Neural crest cell (in vitro differentiated cells): ENCODE results near the gene KCND1. TPM values are rescaled to one million over a fixed set of nuclear protein-coding genes. Genes with fewer than 3 reads are reported as not detected.
A peak's percentile ranks its signal among the peaks of the same experiment; 100 is the strongest.

Experiments
- DNase-seq: peaks from one replicate; pipeline ENCODE4 v3.0.0; 2021; ENCODE audit warnings: low read depth, mixed read lengths, low spot score
- H3K27ac Mint-ChIP-seq: one replicate; pipeline ENCODE4 v1.8.0; 2021; ENCODE audit warnings: mild to moderate bottlenecking, mixed read lengths; ENCODE audit not compliant: unreplicated experiment
- H3K27me3 Mint-ChIP-seq: 2 replicates; pipeline ENCODE4 v1.8.0; 2021; ENCODE audit warnings: low read depth, mild to moderate bottlenecking, mixed read lengths
- H3K36me3 Mint-ChIP-seq: 2 replicates; pipeline ENCODE4 v1.8.0; 2021; ENCODE audit warnings: low read depth, mild to moderate bottlenecking, mixed read lengths
- H3K4me1 Mint-ChIP-seq: 2 replicates; pipeline ENCODE4 v1.8.0; 2021; ENCODE audit warnings: mixed read lengths
- H3K4me3 Mint-ChIP-seq: one replicate; pipeline ENCODE4 v1.8.0; 2021; ENCODE audit warnings: mild to moderate bottlenecking, mixed read lengths
- H3K9me3 Mint-ChIP-seq: 2 replicates; pipeline ENCODE4 v1.8.0; 2021; ENCODE audit warnings: mixed read lengths
- CTCF ChIP-seq: fragments of 200-600 bp; sonication (generic); conservative IDR thresholded peaks from 2 replicates; pipeline ENCODE4 v1.5.0; 2021; ENCODE audit warnings: antibody characterized with exemption, mild to moderate bottlenecking
- total RNA-seq: library from RNA; stranded (reverse); gene quantifications from 2 replicates; pipeline ENCODE4 v1.2.1, GENCODE V29; 2021

The KCND1 gene
- total RNA-seq, 1 donor from 2014 or later: 1.2 TPM

- Mint-ChIP-seq H3K36me3 (peaks cover 19% of the 10 kb centered on the region), H3K4me3 (no peak overlapping the region), H3K9me3 (peaks cover 8% of the 10 kb centered on the region), H3K4me1 (peaks cover 9% of the 10 kb centered on the region), H3K27me3 (peaks cover 10% of the 10 kb centered on the region), H3K27ac (no peak overlapping the region)
- no peak for TF ChIP-seq CTCF
- DNase-seq: no peak
Observed at GRCh38 chrX:48974574-48974973, 2.9 kb upstream of the KCND1 start.

- peaks cover 8% of the 10 kb centered on the region for H3K9me3 Mint-ChIP-seq
- DNase-seq: no peak
- H3K4me3 Mint-ChIP-seq: no peak overlapping the region
- peaks cover 9% of the 10 kb centered on the region for H3K4me1 Mint-ChIP-seq
- no peak overlapping the region for H3K27ac Mint-ChIP-seq
- peaks cover 10% of the 10 kb centered on the region for H3K27me3 Mint-ChIP-seq
- peaks cover 19% of the 10 kb centered on the region for H3K36me3 Mint-ChIP-seq
- no peak for TF ChIP-seq CTCF
Observed at GRCh38 chrX:48974033-48974432, 2.4 kb upstream of the KCND1 start.

- peaks cover 8% of the 10 kb centered on the region for H3K9me3 Mint-ChIP-seq
- H3K4me3 Mint-ChIP-seq: peak overlapping the region; percentile 39
- peak; percentile 61 for TF ChIP-seq CTCF
- H3K27me3 Mint-ChIP-seq: peaks cover 10% of the 10 kb centered on the region
- peak; percentile 15 for DNase-seq
- H3K36me3 Mint-ChIP-seq: peaks cover 16% of the 10 kb centered on the region
- no peak overlapping the region for H3K27ac Mint-ChIP-seq
- H3K4me1 Mint-ChIP-seq: peaks cover 9% of the 10 kb centered on the region
Observed at GRCh38 chrX:48972220-48973164, 848 bp upstream of the KCND1 start.

- H3K36me3 Mint-ChIP-seq: peaks cover 8% of the 10 kb centered on the region
- DNase-seq: no peak
- H3K27me3 Mint-ChIP-seq: peaks cover 10% of the 10 kb centered on the region
- H3K9me3 Mint-ChIP-seq: peaks cover 4% of the 10 kb centered on the region
- no peak overlapping the region for H3K4me3 Mint-ChIP-seq
- TF ChIP-seq CTCF: no peak
- H3K4me1 Mint-ChIP-seq: peaks cover 9% of the 10 kb centered on the region
- no peak overlapping the region for H3K27ac Mint-ChIP-seq
Observed at GRCh38 chrX:48969471-48969870, 2.2 kb downstream of the KCND1 start.

GRCh38 chrX:48968377-48968776 lies 3.3 kb downstream of the KCND1 start:
- H3K27ac Mint-ChIP-seq: no peak overlapping the region
- no peak for DNase-seq
- peaks cover 9% of the 10 kb centered on the region for H3K4me1 Mint-ChIP-seq
- no peak for TF ChIP-seq CTCF
- H3K36me3 Mint-ChIP-seq: peaks cover 8% of the 10 kb centered on the region
- H3K9me3 Mint-ChIP-seq: peaks cover 4% of the 10 kb centered on the region
- H3K27me3 Mint-ChIP-seq: peaks cover 10% of the 10 kb centered on the region
- H3K4me3 Mint-ChIP-seq: no peak overlapping the region
